Measurements from ENCODE around the gene TMEM80.

DNA sequence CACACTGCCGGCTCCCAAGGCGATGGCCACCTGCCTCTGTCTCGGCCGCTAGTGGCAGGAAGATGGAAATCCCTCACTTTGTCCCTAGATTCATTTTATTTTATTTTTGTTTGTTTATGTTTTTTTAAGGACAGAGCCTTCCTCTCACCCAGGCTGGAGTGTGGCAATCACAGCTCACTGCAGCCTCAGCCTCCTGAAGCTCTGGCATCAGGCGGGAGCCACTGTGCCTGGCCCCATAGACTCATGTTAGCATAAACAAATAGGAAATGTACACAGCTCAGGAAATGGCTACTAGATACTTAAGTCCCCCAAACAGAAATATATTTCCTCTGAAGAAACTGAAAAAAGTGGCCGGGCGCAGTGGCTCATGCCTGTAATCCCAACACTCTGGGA, 3.5 kb downstream of the TMEM80 start:
- TF ChIP-seq CTCF (IDR thresholded peaks at IDR 0.05; ENCODE audit: low read depth, low read length) (no peak), EZH2phosphoT487 (IDR thresholded peaks at IDR 0.05; ENCODE audit: low read depth) (no peak)
